Astrocyte of the spinal cord (primary cell): Measurements from ENCODE around the gene SEMA4B.
A peak's percentile ranks its signal among the peaks of the same experiment; 100 is the strongest.

Source experiments
- DNase-seq: peaks from one replicate; pipeline ENCODE4 v3.0.0; 2011; ENCODE audit warnings: low read depth, low spot score
- H3K4me3 ChIP-seq: 2 replicates; pipeline ENCODE4 v1.5.1; 2011; ENCODE audit warnings: low read depth, mild to moderate bottlenecking, low read length, moderate library complexity
- in situ Hi-C: cut with HindIII; loops from 2 replicates; pipeline ENCODE4 v1.10.0; 2017; ENCODE audit warnings: low sequenced_read_pairs
- TF ChIP-seq, protein P1 (sequence below): IDR thresholded peaks from 2 replicates; pipeline ENCODE4 v1.5.1; 2012; ENCODE audit warnings: low read depth, mild to moderate bottlenecking, low read length, inconsistent platforms

Gene SEMA4B

DNA sequence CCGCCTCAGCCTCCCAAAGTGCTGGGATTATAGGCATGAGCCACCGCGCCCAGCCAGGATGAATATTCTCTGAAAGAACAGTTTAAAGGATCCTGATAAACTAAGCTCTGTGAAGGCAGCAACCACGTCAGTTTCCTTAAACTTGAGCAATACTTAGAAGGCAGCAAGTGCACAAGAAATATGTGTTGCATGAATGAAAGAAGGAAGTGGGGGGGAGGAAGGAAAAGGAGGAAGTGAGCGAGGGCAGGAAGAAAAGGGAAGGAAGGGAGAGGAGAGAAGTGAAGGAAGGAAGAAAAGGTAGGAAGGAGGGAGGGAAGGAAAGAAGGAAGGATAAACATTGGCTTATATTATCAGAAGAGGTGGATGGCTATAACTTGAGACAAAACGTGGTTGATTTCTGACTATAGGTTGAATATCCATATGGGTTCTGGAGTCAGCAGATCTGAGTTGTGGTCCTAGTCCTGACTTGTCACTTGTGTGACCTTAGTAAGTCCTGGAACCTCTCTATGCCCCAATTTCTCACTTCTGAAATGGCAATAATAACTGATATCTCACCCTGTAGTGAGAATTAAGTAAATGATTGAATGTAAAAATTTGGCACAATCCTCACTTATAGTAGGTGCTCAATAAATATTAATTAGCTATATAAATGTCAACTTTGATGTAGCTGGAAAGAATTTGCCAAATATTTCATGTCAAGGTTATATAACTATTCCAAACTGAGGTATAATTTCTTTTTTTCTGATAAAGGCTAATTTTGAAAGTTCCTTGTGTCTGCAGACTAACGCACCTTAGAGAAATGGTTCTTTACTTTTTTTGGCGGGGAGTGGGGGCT lies 12.0 kb upstream of the SEMA4B start:
- TF ChIP-seq, protein P1, sequence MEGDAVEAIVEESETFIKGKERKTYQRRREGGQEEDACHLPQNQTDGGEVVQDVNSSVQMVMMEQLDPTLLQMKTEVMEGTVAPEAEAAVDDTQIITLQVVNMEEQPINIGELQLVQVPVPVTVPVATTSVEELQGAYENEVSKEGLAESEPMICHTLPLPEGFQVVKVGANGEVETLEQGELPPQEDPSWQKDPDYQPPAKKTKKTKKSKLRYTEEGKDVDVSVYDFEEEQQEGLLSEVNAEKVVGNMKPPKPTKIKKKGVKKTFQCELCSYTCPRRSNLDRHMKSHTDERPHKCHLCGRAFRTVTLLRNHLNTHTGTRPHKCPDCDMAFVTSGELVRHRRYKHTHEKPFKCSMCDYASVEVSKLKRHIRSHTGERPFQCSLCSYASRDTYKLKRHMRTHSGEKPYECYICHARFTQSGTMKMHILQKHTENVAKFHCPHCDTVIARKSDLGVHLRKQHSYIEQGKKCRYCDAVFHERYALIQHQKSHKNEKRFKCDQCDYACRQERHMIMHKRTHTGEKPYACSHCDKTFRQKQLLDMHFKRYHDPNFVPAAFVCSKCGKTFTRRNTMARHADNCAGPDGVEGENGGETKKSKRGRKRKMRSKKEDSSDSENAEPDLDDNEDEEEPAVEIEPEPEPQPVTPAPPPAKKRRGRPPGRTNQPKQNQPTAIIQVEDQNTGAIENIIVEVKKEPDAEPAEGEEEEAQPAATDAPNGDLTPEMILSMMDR = no peak
- in situ Hi-C loops = no loop called here
- H3K4me3 ChIP-seq = no peak overlapping the region
- DNase-seq = no peak

DNA sequence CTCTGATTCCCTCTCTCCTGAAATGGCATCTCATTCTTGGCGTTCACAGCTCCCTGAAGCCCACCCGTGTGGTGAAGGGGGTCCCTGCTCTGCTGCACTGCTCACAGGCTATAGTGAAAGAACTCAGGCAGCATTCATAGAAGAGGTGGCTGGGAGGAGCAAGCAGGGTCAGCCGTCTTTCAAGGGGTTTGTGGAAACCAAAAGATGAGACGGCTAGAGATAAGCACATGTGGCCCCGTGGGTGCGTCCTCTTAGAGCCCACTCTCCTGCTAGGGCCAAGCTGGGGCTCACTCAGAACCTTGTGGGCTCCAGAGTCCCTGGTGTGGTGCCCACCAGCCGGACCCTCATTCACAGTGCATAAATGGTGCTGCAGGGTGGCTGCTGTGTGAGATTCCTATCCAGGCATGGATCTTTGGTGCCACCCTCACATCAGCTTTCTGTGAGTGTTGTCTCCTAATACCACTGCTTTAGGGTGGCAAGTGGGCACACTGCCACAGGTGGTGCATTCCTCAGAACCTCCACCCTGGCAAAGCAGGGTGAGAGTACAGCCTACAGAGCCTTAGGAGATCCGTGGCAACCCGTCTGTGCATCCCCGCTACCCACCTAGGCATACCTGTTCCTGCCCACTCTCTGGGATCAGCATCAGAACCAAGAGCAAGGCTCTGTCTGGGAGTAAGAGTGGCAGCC lies 11.2 kb upstream of the SEMA4B start:
- DNase-seq = no peak
- H3K4me3 ChIP-seq = no peak overlapping the region
- in situ Hi-C loops = no loop called here
- TF ChIP-seq, protein P1 = no peak

DNA sequence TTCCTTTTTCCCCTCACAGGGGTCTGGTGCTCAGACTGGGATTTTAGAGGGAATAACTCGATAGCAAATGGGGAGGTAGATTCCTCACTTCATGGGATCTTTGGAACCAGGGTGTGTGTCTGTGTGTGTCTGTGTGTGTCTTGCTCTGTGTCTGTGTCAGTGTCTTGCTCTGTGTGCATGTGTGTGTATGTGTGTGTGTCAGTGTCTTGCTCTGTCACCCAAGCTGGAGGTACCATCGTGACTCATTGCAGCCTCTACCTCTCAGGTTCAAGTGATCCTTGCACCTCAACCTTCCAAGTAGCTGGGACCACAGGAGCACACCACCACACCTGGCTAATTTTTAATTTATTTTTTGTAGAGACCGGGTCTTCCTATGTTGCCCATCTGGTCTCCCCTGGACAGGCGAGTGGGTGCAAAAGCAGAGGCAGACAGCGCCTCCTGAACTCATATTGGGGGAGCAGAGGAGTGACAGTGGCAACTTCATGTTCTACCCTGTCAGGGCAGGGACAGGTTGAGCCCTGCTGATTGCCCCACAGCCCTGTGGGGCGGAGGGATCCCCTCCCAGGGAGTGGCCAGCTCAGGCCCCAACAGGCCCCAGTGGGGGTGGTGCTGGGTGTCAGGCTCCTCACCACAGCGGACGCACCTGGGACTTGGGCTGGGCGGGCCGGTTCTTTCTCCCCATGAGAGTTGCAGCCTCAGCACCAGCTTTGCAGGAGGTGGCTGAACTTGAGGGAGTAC lies 10.4 kb upstream of the SEMA4B start:
- TF ChIP-seq, protein P1 = no peak
- in situ Hi-C loops = no loop called here
- DNase-seq = no peak
- H3K4me3 ChIP-seq = no peak overlapping the region

DNA sequence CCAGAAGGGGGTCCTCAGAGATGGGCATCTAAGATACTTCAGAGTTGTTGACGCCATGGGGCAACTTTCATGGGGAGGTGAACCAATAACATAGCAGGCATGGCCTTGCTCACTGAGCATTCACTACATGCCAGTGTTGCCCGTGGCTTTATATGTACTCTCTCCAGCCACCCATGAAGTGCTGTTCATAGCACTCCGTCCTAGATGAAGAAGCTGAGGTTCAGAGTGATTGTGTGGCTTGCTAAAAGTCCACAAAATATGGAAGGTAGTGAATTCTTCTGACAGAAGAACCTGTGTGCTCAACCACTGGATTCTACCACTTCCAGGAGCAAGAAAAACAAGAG lies 9.8 kb upstream of the SEMA4B start:
- no peak for DNase-seq
- TF ChIP-seq, protein P1 = no peak
- H3K4me3 ChIP-seq = no peak overlapping the region
- in situ Hi-C loops = no loop called here

DNA sequence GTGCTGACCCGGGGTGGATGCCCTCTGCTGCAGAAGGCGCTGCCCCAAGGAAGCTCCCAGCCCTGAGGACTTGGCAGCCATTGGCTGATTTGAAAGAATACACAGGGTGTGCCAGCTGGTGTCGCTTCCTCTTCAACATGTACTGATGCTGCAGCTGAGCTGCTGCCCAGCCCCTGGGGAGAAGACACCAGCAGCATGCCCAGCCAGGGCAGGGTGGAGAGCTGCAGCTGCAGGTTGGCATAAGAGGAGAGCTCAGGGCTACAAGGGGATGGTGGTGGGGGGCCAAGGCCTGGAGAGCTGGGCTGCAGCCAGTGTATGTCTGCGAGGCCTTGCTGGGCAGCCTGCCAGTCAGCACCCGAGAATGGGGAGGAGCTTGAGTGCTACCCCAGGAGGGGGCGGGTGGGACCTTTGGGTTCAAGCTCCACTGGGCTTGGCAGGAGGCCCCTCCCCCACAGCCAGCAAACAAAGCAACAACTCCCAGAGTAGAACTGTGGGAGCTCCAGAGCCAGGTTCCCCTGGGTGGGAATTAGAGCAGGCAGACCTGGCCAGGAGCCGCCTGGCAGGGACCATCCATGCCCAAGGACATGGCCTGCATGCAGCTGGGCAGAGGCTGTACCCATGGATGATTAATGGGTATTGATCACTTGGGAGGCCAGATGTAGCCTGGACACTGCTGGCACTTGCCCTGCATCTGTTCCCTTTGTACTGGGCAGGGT lies 9.2 kb upstream of the SEMA4B start:
- peak; percentile 54 for DNase-seq
- in situ Hi-C loops = no loop called here
- TF ChIP-seq, protein P1 = no peak
- H3K4me3 ChIP-seq = no peak overlapping the region
